HepG2 (cell line): Measurements from ENCODE around the gene SND1. TPM values are rescaled to one million over a fixed set of nuclear protein-coding genes. Genes with fewer than 3 reads are reported as not detected.
A peak's percentile ranks its signal among the peaks of the same experiment; 100 is the strongest.

Experiments used
- ATAC-seq: fragments of 200-7000 bp; cut with Tn5 transposase; 3 replicates; pipeline ENCODE4 v1.9.1; 2020; ENCODE audit warnings: mild to moderate bottlenecking, moderate library complexity
- BruUV-seq: library from RNA; stranded (reverse); fragments of 400-500 nt; replicated peaks from 2 replicates; lab custom pipeline; 2021; lab: Mats Ljungman, UMichigan
- CTCF ChIA-PET: fragments of 300-600 bp; formaldehyde crosslinking; extraction: SDS; loops from one replicate; lab custom pipeline; 2021; ENCODE audit warnings: low total read pairs, inconsistent platforms, low intra/inter-chr PET ratio; lab: Yijun Ruan, JAX
- POLR2A ChIA-PET: fragments of 350-600 bp; sonication (Branson Sonifier 250); formaldehyde crosslinking; loops from one replicate; lab custom pipeline; 2020; ENCODE audit warnings: antibody characterized with exemption, inconsistent platforms; lab: Yijun Ruan, JAX
- DNase-seq: peaks from one replicate; pipeline ENCODE4 v3.0.0-alpha.2; 2015; ENCODE audit warnings: low spot score
- FAIRE-seq: peaks from 3 replicates; lab custom pipeline; 2011; peaks lifted over from hg19 to GRCh38; lab: Jason Lieb, UNC
- H2AFZ ChIP-seq: one replicate; pipeline ENCODE4 v1.6.1; 2011; ENCODE audit warnings: low read length, inconsistent platforms
- H3K27ac ChIP-seq: fragments of 300-600 bp; 3 replicates; pipeline ENCODE4 v1.8.0; 2011; ENCODE audit warnings: mixed run types, mild to moderate bottlenecking, mixed read lengths, low read length, inconsistent platforms; ENCODE audit not compliant: insufficient read depth; ENCODE audit errors: extremely low read length
- H3K27me3 ChIP-seq, 2 experiments: fragments of 200-600 bp in 1 of 2; 2 replicates in 1 of 2; 3 replicates in 1 of 2; pipeline versions ENCODE4 v1.6.0 to v1.8.0; 2011; ENCODE audit warnings: low read length in 2 of 2, mild to moderate bottlenecking in 2 of 2, moderate library complexity in 2 of 2, inconsistent platforms in 1 of 2; ENCODE audit not compliant: insufficient read depth in 2 of 2, control insufficient read depth in 1 of 2
- H3K36me3 ChIP-seq, 2 experiments: fragments of 200-600 bp in 1 of 2; replicated peaks in 1 of 2; 2 replicates in 1 of 2; 3 replicates in 1 of 2; pipeline versions ENCODE4 v1.5.1 to v1.8.0; 2011; ENCODE audit warnings: low read length in 2 of 2, inconsistent platforms in 1 of 2; ENCODE audit not compliant: insufficient read depth in 2 of 2, control insufficient read depth in 1 of 2
- H3K4me1 ChIP-seq: 2 replicates; pipeline ENCODE4 v1.5.1; 2012; ENCODE audit warnings: low read length, inconsistent platforms; ENCODE audit not compliant: insufficient read depth
- H3K4me2 ChIP-seq: 2 replicates; pipeline ENCODE4 v1.6.0; 2011; ENCODE audit warnings: low read depth, low read length, inconsistent platforms
- H3K4me3 ChIP-seq, 3 experiments: fragments of 200-600 bp in 1 of 3; sonication (generic), shearing (Covaris generic) in 1 of 3; replicated peaks in 1 of 3; 2 replicates each; pipeline ENCODE4 v1.5.1; 2011 to 2016; ENCODE audit warnings: low read length in 3 of 3, inconsistent platforms in 2 of 3, low read depth in 2 of 3, mild to moderate bottlenecking in 2 of 3, control low read depth in 1 of 3, mixed read lengths in 1 of 3; ENCODE audit not compliant: insufficient read depth in 1 of 3
- H3K79me2 ChIP-seq: one replicate; pipeline ENCODE4 v1.6.1; 2011; ENCODE audit warnings: low read length, inconsistent platforms; ENCODE audit not compliant: insufficient read depth
- H3K9ac ChIP-seq: 2 replicates; pipeline ENCODE4 v1.6.0; 2011; ENCODE audit warnings: mild to moderate bottlenecking, low read depth, low read length, inconsistent platforms; ENCODE audit not compliant: insufficient read depth
- H3K9me3 ChIP-seq: 2 replicates; pipeline ENCODE4 v1.5.1; 2012; ENCODE audit warnings: mild to moderate bottlenecking, low read length
- H4K20me1 ChIP-seq: 2 replicates; pipeline ENCODE4 v1.6.0; 2011; ENCODE audit warnings: inconsistent platforms, mild to moderate bottlenecking, low read length, moderate library complexity; ENCODE audit not compliant: insufficient read depth
- HCFC1 ChIP-seq: fragments of 150-350 bp; IDR thresholded peaks from 2 replicates; pipeline ENCODE4 v1.6.1; 2014; ENCODE audit warnings: low read depth, low read length
- SMAD1 ChIP-seq: sonication (generic); formaldehyde crosslinking; IDR thresholded peaks from 2 replicates; pipeline ENCODE4 v1.4.0; 2020; ENCODE audit warnings: missing genetic modification reagents, low read depth, mild to moderate bottlenecking, borderline replicate concordance
- THAP11 ChIP-seq: IDR thresholded peaks from 2 replicates; pipeline ENCODE4 v1.6.1; 2016; ENCODE audit warnings: missing biosample characterization, missing genetic modification reagents
- WIZ ChIP-seq: sonication (generic); formaldehyde crosslinking; IDR thresholded peaks from 2 replicates; pipeline ENCODE4 v1.5.1; 2020; ENCODE audit warnings: mild to moderate bottlenecking, missing genetic modification reagents
- ZFAT ChIP-seq: sonication (generic); formaldehyde crosslinking; conservative IDR thresholded peaks from 2 replicates; pipeline ENCODE4 v1.8.1; 2023; ENCODE audit warnings: missing genetic modification reagents, inconsistent platforms
- ZFP41 ChIP-seq: sonication (generic); formaldehyde crosslinking; IDR thresholded peaks from 2 replicates; pipeline ENCODE4 v1.4.0; 2020; ENCODE audit warnings: mild to moderate bottlenecking, missing genetic modification reagents, borderline replicate concordance
- ZKSCAN5 ChIP-seq: sonication (generic); formaldehyde crosslinking; IDR thresholded peaks from 2 replicates; pipeline ENCODE4 v1.5.1; 2020; ENCODE audit warnings: mild to moderate bottlenecking, missing genetic modification reagents
- ZNF205 ChIP-seq: IDR thresholded peaks from 2 replicates; pipeline ENCODE4 v1.6.1; 2018; ENCODE audit warnings: missing biosample characterization, missing genetic modification reagents
- WGBS: methylation state at CpG from one replicate; pipeline ENCODE4 v1.1.6; 2017; ENCODE audit warnings: low lambda C conversion rate; 5-methylcytosine and 5-hydroxymethylcytosine counted together
- in situ Hi-C: cut with HindIII; loops from 2 replicates; pipeline ENCODE4 v1.10.0; 2017; ENCODE audit warnings: low pct_unique_long_range_greater_than_20kb; ENCODE audit not compliant: extremely low pct_ligation_motif_present
- intact Hi-C: fragments of 100-400 bp; cut with micrococcal nuclease; formaldehyde crosslinking; loops from one replicate; pipeline ENCODE4 v1.10.0; 2022; ENCODE audit not compliant: unreplicated experiment
- polyA plus RNA-seq, 8 experiments: library from polyadenylated mRNA; depleted of rRNA in 3 of 8; stranded (reverse) in 7 of 8; unstranded in 1 of 8; fragments of >200 nt; fragmentation: Illumina TruSeq in 4 of 8; extraction: Trizol in 4 of 8; gene quantifications; 2 replicates each; pipeline versions ENCODE4 v1.2.1 to v1.2.3, GENCODE V29; 2011 to 2016; ENCODE audit warnings: low read depth in 4 of 8, missing spikeins in 1 of 8, mixed read lengths in 1 of 8; ENCODE audit not compliant: insufficient read depth in 1 of 8
- total RNA-seq, 5 experiments: library from RNA; depleted of rRNA; stranded (reverse); fragments of >200 nt; fragmentation: Illumina TruSeq; extraction: Trizol; gene quantifications; 2 replicates each; pipeline ENCODE4 v1.2.3, GENCODE V29; 2016; ENCODE audit warnings: low read depth in 1 of 5
- TF ChIP-seq, protein P1 (sequence below): sonication (generic); formaldehyde crosslinking; IDR thresholded peaks from 2 replicates; pipeline ENCODE4 v1.4.0; 2020; ENCODE audit warnings: missing genetic modification reagents
- TF ChIP-seq, protein P2 (sequence below): sonication (generic); formaldehyde crosslinking; IDR thresholded peaks from 2 replicates; pipeline ENCODE4 v1.5.1; 2020; ENCODE audit warnings: mild to moderate bottlenecking, missing genetic modification reagents, borderline replicate concordance

Gene SND1
- total and polyA plus RNA-seq, 2 of the 13 experiments (the other 11 are each of a cell fraction or from before 2014, with no cell fraction given), result 110 to 182 TPM

DNA sequence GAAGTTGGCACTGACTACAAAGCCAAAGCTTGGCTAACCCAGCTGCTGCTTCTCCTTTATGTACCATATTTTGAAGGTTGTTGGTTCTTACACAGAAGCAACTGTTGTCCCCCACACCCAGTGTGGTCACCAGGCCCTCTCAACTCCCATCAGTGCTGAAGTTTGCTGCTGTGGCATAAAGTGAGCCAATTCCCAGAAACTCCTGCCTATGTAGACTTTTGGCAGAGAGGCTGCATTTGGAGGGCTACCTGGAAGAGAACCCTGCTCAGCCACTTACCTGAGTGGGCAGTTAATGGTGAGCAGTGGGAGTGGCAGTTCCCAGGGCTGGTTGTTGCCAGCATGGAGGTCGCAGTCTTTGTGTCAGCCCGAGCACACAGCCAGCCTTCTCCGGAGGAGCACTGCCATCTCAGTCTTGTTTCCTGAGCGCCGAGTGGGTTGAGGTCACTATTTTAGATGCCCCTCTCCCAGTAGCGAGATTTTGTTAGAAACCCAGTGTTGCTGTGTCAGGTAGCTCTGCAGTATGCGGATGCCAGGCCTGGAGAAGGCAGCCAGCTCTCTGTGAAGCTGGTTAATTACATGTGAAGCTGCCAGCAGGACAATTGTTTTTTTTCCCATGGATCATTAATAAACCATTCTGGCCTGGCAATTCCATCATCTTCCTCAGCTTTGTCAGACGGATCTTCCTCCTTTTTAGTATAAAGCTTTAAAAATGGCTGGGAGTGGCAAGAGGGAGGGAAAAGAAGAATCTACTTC, 354.7 kb downstream of the SND1 start:
- in situ Hi-C loops, result no loop called here
- CTCF ChIA-PET, result no interaction called here
- intact Hi-C loops, result loop anchor here (10.0 kb wide), 1 partner anchor 102 kb away; no protein-coding TSS in a partner anchor
- TF ChIP-seq WIZ, result no peak
- no peak for TF ChIP-seq ZNF205 (CRISPR knock-in tag)
- TF ChIP-seq, all 625 proteins: peak for 0
- Histone ChIP-seq H3K4me3 (no peak overlapping the region), H3K27ac (peak overlapping the region; percentile 50), H3K79me2 (no peaks in the 10 kb centered on the region), H4K20me1 (peaks cover 11% of the 10 kb centered on the region), H3K4me2 (no peak overlapping the region), H2AFZ (no peak overlapping the region), H3K36me3 (peaks cover 7 to 26% of the 10 kb centered on the region in 2 experiments; a peak in 3 of 5 replicates), H3K9me3 (no peaks in the 10 kb centered on the region), H3K9ac (no peak overlapping the region; the same call in 1 of the 2 replicates), H3K27me3 (no peaks in the 10 kb centered on the region), H3K4me1 (peaks cover 56% of the 10 kb centered on the region)
- no peak for DNase-seq
- POLR2A ChIA-PET, result interaction anchor here (1.0 kb wide), 1 partner anchor 10 kb away, joined by 4 read pairs; no protein-coding TSS in a partner anchor
- WGBS, result 97% methylated on average over 3 of the region's 8 CpGs
- no peak for FAIRE-seq
- ATAC-seq, result no peak
- no TSS peak for BruUV-seq

DNA sequence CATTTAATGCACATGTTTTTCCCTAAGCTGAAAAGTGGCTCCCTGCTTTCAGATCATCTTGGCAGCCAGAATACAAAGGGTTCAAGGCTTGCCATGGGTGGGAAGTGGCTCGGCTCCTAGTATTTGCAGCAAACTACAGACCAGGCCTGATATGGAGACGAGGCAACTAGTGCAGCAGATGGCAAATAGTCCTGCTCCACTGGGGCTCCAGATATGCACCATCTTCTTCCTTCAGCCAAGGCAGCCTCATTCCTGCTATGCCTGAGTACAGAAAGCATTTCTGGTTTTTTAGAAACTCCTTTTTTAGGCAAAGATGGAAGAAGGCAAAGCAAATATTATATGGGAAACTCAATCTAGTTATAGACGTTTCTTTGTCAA, 355.3 kb downstream of the SND1 start:
- no peak overlapping the region for H3K9ac ChIP-seq
- ChIA-PET POLR2A (no interaction called here), CTCF (no interaction called here)
- no peaks in the 10 kb centered on the region for H3K9me3 ChIP-seq
- H3K27me3 ChIP-seq, result no peaks in the 10 kb centered on the region
- no peak overlapping the region for H3K4me3 ChIP-seq
- 84% methylated on average over 3 of the region's 3 CpGs for WGBS
- no peak overlapping the region for H3K27ac ChIP-seq
- H3K79me2 ChIP-seq, result no peaks in the 10 kb centered on the region
- no peak overlapping the region for H3K4me2 ChIP-seq
- DNase-seq, result no peak
- H2AFZ ChIP-seq, result no peak overlapping the region
- peaks cover 11% of the 10 kb centered on the region for H4K20me1 ChIP-seq
- BruUV-seq, result no TSS peak
- ATAC-seq, result no peak
- in situ Hi-C loops (no loop called here), intact Hi-C loops (loop anchor here (10.0 kb wide), 1 partner anchor 102 kb away; no protein-coding TSS in a partner anchor)
- peaks cover 51% of the 10 kb centered on the region for H3K4me1 ChIP-seq
- no peak for FAIRE-seq
- H3K36me3 ChIP-seq, result peaks cover 7 to 26% of the 10 kb centered on the region in 2 experiments; a peak in 4 of 5 replicates
- TF ChIP-seq, protein P1, sequence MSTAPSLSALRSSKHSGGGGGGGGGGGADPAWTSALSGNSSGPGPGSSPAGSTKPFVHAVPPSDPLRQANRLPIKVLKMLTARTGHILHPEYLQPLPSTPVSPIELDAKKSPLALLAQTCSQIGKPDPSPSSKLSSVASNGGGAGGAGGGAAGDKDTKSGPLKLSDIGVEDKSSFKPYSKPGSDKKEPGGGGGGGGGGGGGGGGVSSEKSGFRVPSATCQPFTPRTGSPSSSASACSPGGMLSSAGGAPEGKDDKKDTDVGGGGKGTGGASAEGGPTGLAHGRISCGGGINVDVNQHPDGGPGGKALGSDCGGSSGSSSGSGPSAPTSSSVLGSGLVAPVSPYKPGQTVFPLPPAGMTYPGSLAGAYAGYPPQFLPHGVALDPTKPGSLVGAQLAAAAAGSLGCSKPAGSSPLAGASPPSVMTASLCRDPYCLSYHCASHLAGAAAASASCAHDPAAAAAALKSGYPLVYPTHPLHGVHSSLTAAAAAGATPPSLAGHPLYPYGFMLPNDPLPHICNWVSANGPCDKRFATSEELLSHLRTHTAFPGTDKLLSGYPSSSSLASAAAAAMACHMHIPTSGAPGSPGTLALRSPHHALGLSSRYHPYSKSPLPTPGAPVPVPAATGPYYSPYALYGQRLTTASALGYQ (CRISPR knock-in tag), result no peak
- TF ChIP-seq ZKSCAN5 (CRISPR knock-in tag) (no peak), THAP11 (CRISPR knock-in tag) (no peak), SMAD1 (CRISPR knock-in tag) (no peak), ZFP41 (no peak), ZFAT (CRISPR knock-in tag) (no peak), HCFC1 (no peak)
- TF ChIP-seq, protein P2, sequence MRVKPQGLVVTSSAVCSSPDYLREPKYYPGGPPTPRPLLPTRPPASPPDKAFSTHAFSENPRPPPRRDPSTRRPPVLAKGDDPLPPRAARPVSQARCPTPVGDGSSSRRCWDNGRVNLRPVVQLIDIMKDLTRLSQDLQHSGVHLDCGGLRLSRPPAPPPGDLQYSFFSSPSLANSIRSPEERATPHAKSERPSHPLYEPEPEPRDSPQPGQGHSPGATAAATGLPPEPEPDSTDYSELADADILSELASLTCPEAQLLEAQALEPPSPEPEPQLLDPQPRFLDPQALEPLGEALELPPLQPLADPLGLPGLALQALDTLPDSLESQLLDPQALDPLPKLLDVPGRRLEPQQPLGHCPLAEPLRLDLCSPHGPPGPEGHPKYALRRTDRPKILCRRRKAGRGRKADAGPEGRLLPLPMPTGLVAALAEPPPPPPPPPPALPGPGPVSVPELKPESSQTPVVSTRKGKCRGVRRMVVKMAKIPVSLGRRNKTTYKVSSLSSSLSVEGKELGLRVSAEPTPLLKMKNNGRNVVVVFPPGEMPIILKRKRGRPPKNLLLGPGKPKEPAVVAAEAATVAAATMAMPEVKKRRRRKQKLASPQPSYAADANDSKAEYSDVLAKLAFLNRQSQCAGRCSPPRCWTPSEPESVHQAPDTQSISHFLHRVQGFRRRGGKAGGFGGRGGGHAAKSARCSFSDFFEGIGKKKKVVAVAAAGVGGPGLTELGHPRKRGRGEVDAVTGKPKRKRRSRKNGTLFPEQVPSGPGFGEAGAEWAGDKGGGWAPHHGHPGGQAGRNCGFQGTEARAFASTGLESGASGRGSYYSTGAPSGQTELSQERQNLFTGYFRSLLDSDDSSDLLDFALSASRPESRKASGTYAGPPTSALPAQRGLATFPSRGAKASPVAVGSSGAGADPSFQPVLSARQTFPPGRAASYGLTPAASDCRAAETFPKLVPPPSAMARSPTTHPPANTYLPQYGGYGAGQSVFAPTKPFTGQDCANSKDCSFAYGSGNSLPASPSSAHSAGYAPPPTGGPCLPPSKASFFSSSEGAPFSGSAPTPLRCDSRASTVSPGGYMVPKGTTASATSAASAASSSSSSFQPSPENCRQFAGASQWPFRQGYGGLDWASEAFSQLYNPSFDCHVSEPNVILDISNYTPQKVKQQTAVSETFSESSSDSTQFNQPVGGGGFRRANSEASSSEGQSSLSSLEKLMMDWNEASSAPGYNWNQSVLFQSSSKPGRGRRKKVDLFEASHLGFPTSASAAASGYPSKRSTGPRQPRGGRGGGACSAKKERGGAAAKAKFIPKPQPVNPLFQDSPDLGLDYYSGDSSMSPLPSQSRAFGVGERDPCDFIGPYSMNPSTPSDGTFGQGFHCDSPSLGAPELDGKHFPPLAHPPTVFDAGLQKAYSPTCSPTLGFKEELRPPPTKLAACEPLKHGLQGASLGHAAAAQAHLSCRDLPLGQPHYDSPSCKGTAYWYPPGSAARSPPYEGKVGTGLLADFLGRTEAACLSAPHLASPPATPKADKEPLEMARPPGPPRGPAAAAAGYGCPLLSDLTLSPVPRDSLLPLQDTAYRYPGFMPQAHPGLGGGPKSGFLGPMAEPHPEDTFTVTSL, result no peak
